Neuronal stem cell (in vitro differentiated cells): ENCODE measurements around the gene OR13D1. TPM values are rescaled to one million over a fixed set of nuclear protein-coding genes. Genes with fewer than 3 reads are reported as not detected.

Experiments
- DNase-seq: peaks from one replicate; pipeline ENCODE4 v3.0.0-alpha.2; 2013; ENCODE audit warnings: low spot score
- H2AFZ ChIP-seq: one replicate; pipeline ENCODE4 v1.6.1; 2013; ENCODE audit warnings: mild to moderate bottlenecking, low read length, inconsistent platforms
- H2AK5ac ChIP-seq: 2 replicates; pipeline ENCODE4 v1.6.1; 2013; ENCODE audit warnings: low read depth, mild to moderate bottlenecking, inconsistent platforms, low read length, moderate library complexity, mixed read lengths
- H2BK120ac ChIP-seq: 2 replicates; pipeline ENCODE4 v1.6.1; 2013; ENCODE audit warnings: low read depth, mild to moderate bottlenecking, inconsistent platforms, low read length, moderate library complexity, mixed read lengths
- H2BK12ac ChIP-seq: one replicate; pipeline ENCODE4 v1.6.1; 2013; ENCODE audit warnings: low read length, inconsistent platforms
- H2BK15ac ChIP-seq: 2 replicates; pipeline ENCODE4 v1.6.1; 2013; ENCODE audit warnings: mild to moderate bottlenecking, low read length, inconsistent platforms, mixed read lengths
- H2BK5ac ChIP-seq: one replicate; pipeline ENCODE4 v1.6.1; 2013; ENCODE audit warnings: inconsistent platforms, mild to moderate bottlenecking, low read length, moderate library complexity
- H3K14ac ChIP-seq: one replicate; pipeline ENCODE4 v1.6.1; 2013; ENCODE audit warnings: low read length, inconsistent platforms
- H3K18ac ChIP-seq: 2 replicates; pipeline ENCODE4 v1.6.1; 2013; ENCODE audit warnings: low read length, inconsistent platforms
- H3K23ac ChIP-seq: 2 replicates; pipeline ENCODE4 v1.6.1; 2013; ENCODE audit warnings: low read depth, mild to moderate bottlenecking, mixed read lengths, low read length, inconsistent platforms; ENCODE audit not compliant: poor library complexity
- H3K27ac ChIP-seq: replicated peaks from 3 replicates; pipeline ENCODE4 v1.5.1; 2013; ENCODE audit warnings: low read length, inconsistent platforms
- H3K27me3 ChIP-seq, 3 experiments: 2 replicates each; pipeline ENCODE4 v1.6.1; 2013; ENCODE audit warnings: low read length in 3 of 3, mild to moderate bottlenecking in 2 of 3, inconsistent platforms in 1 of 3, low read depth in 1 of 3, mixed read lengths in 1 of 3, moderate library complexity in 1 of 3; ENCODE audit not compliant: control insufficient read depth in 3 of 3, insufficient read depth in 3 of 3
- H3K36me3 ChIP-seq, 2 donors: replicated peaks in 1 of 2; 2 replicates each; pipeline ENCODE4 v1.6.1; 2013; ENCODE audit warnings: low read length in 2 of 2; ENCODE audit not compliant: control insufficient read depth in 2 of 2, insufficient read depth in 2 of 2
- H3K4ac ChIP-seq: 2 replicates; pipeline ENCODE4 v1.6.1; 2013; ENCODE audit warnings: inconsistent platforms, mild to moderate bottlenecking, low read length, moderate library complexity
- H3K4me1 ChIP-seq, 2 donors: 1 replicate in 1 of 2; 2 replicates in 1 of 2; pipeline ENCODE4 v1.6.1; 2013; ENCODE audit warnings: low read length in 2 of 2, low read depth in 1 of 2; ENCODE audit not compliant: control insufficient read depth in 2 of 2, insufficient read depth in 1 of 2
- H3K4me2 ChIP-seq: one replicate; pipeline ENCODE4 v1.6.1; 2013; ENCODE audit warnings: mild to moderate bottlenecking, low read length, inconsistent platforms; ENCODE audit not compliant: insufficient read depth, poor library complexity, severe bottlenecking
- H3K4me3 ChIP-seq, 2 donors: 2 replicates each; pipeline ENCODE4 v1.5.1; 2013; ENCODE audit warnings: low read length in 2 of 2, mild to moderate bottlenecking in 2 of 2, inconsistent platforms in 1 of 2, moderate library complexity in 1 of 2
- H3K79me1 ChIP-seq: one replicate; pipeline ENCODE4 v1.6.1; 2013; ENCODE audit warnings: low read depth, mild to moderate bottlenecking, inconsistent platforms, low read length, moderate library complexity
- H3K9ac ChIP-seq: one replicate; pipeline ENCODE4 v1.6.1; 2013; ENCODE audit warnings: mild to moderate bottlenecking, low read depth, low read length, inconsistent platforms; ENCODE audit not compliant: poor library complexity
- H3K9me3 ChIP-seq, 2 donors: replicated peaks in 1 of 2; 2 replicates each; pipeline versions ENCODE3 to v1.6.1; 2013; ENCODE audit warnings: low read length in 2 of 2, mild to moderate bottlenecking in 2 of 2, inconsistent platforms in 1 of 2, low read depth in 1 of 2, mixed read lengths in 1 of 2, moderate library complexity in 1 of 2; ENCODE audit not compliant: control insufficient read depth in 2 of 2, insufficient read depth in 1 of 2
- H4K8ac ChIP-seq: one replicate; pipeline ENCODE4 v1.6.1; 2013; ENCODE audit warnings: low read depth, mild to moderate bottlenecking, inconsistent platforms, low read length, moderate library complexity
- H4K91ac ChIP-seq: one replicate; pipeline ENCODE4 v1.6.1; 2013; ENCODE audit warnings: low read length, low read depth, mild to moderate bottlenecking, inconsistent platforms; ENCODE audit not compliant: poor library complexity
- WGBS, 2 donors: extraction: QIAGEN DNeasy Blood & Tissue Kit; methylation state at CpG; one replicate each; pipeline ENCODE4 v1.1.7; 2013; ENCODE audit warnings: missing lambda C conversion rate in 2 of 2, mixed read lengths in 1 of 2; ENCODE audit not compliant: insufficient read length in 2 of 2, insufficient replicate concordance in 1 of 2; ENCODE audit errors: extremely low coverage in 2 of 2; 5-methylcytosine and 5-hydroxymethylcytosine counted together
- polyA plus RNA-seq, 2 experiments: library from polyadenylated mRNA; stranded (reverse); fragments of 200-250 nt; gene quantifications; one replicate each; pipeline ENCODE4 v1.2.3, GENCODE V29; 2013

OR13D1 gene
- not detected for polyA plus RNA-seq (2013, experiment 1 of 2)
- not detected for polyA plus RNA-seq (2013, experiment 2 of 2)

GRCh38 chr9:104694218-104694617 is at the start of gene OR13D1:
OR13D1 (plus strand) TSS chr9:104694518; CDS start chr9:104694518, 0 bp downstream.
- H2AFZ ChIP-seq: no peak within 1 kb of the TSS

GRCh38 chr9:104658496-104659195 is 35.7 kb upstream of the OR13D1 start:
- Histone ChIP-seq H3K9ac (no peak overlapping the region), H3K79me1 (no peaks in the 10 kb centered on the region), H3K4ac (no peak overlapping the region), H2BK5ac (no peak overlapping the region), H4K8ac (no peak overlapping the region), H2BK15ac (no peak overlapping the region), H3K27me3 (no peaks in the 10 kb centered on the region), H4K91ac (no peak overlapping the region), H3K27ac (no peak overlapping the region), H2AFZ (no peak overlapping the region), H3K14ac (no peak overlapping the region), H3K9me3 (peaks cover 0 to 2% of the 10 kb centered on the region in 2 donors), H3K18ac (no peak overlapping the region), H2BK120ac (no peak overlapping the region), H2AK5ac (no peak overlapping the region), H3K36me3 (no peaks in the 10 kb centered on the region), H3K4me1 (peaks cover 0 to 6% of the 10 kb centered on the region in 2 donors), H3K4me3 (no peak overlapping the region), H3K4me2 (no peak overlapping the region), H2BK12ac (no peak overlapping the region), H3K23ac (no peak overlapping the region)
- no peak for DNase-seq
- no CpG with 5 or more reads among the region's 2 CpGs for WGBS, 2 donors

More at GRCh38 chr9:104694218-104694617, at the start of gene OR13D1:
- Histone ChIP-seq H3K18ac (no peak within 1 kb of the TSS), H3K14ac (no peak within 1 kb of the TSS), H2BK15ac (no peak within 1 kb of the TSS), H3K23ac (no peak within 1 kb of the TSS), H2BK120ac (no peak within 1 kb of the TSS), H2BK5ac (no peak within 1 kb of the TSS), H3K9ac (no peak within 1 kb of the TSS), H2AK5ac (no peak within 1 kb of the TSS), H3K4me2 (no peak within 1 kb of the TSS), H3K4me3 (no peak within 1 kb of the TSS), H4K8ac (no peak within 1 kb of the TSS), H3K36me3 (peaks cover 0 to 2% of the 10 kb centered on the region in 2 donors), H4K91ac (no peak within 1 kb of the TSS), H3K79me1 (no peaks in the 10 kb centered on the region), H3K27ac (no peak within 1 kb of the TSS), H3K27me3 (no peaks in the 10 kb centered on the region), H3K4ac (no peak within 1 kb of the TSS), H3K4me1 (peaks cover 0 to 2% of the 10 kb centered on the region in 2 donors), H2BK12ac (no peak within 1 kb of the TSS), H3K9me3 (no peaks in the 10 kb centered on the region)
- DNase-seq: no peak
- no CpG with 5 or more reads among the region's 1 CpG for WGBS, 2 donors

- Histone ChIP-seq H3K79me1 (no peaks in the 10 kb centered on the region), H2BK5ac (no peak overlapping the region), H3K4me2 (no peak overlapping the region), H3K4ac (no peak overlapping the region), H2BK120ac (no peak overlapping the region), H3K9ac (no peak overlapping the region), H2AK5ac (no peak overlapping the region), H2BK12ac (no peak overlapping the region), H3K4me3 (no peak overlapping the region), H4K91ac (no peak overlapping the region), H2AFZ (no peak overlapping the region), H3K27ac (no peak overlapping the region), H2BK15ac (no peak overlapping the region), H4K8ac (no peak overlapping the region), H3K36me3 (no peaks in the 10 kb centered on the region), H3K14ac (no peak overlapping the region), H3K18ac (no peak overlapping the region), H3K23ac (no peak overlapping the region), H3K9me3 (no peaks in the 10 kb centered on the region), H3K4me1 (no peaks in the 10 kb centered on the region), H3K27me3 (no peaks in the 10 kb centered on the region)
- no peak for DNase-seq
- WGBS, 2 donors: no CpG with 5 or more reads among the region's 2 CpGs
Observed at GRCh38 chr9:104675611-104676010, 18.7 kb upstream of the OR13D1 start.

- Histone ChIP-seq H2AK5ac (no peak overlapping the region), H4K91ac (no peak overlapping the region), H2BK12ac (no peak overlapping the region), H3K27me3 (no peaks in the 10 kb centered on the region), H3K4me3 (no peak overlapping the region), H3K9ac (no peak overlapping the region), H3K4me2 (no peak overlapping the region), H3K79me1 (no peaks in the 10 kb centered on the region), H3K27ac (no peak overlapping the region), H3K4me1 (no peaks in the 10 kb centered on the region), H3K18ac (no peak overlapping the region), H2BK5ac (no peak overlapping the region), H3K9me3 (no peaks in the 10 kb centered on the region), H4K8ac (no peak overlapping the region), H2BK15ac (no peak overlapping the region), H3K23ac (no peak overlapping the region), H3K4ac (no peak overlapping the region), H2BK120ac (no peak overlapping the region), H3K36me3 (no peaks in the 10 kb centered on the region), H2AFZ (no peak overlapping the region), H3K14ac (no peak overlapping the region)
- WGBS, 2 donors: no CpG with 5 or more reads among the region's 3 CpGs
- DNase-seq: peak; percentile 38
Observed at GRCh38 chr9:104682642-104683041, 11.7 kb upstream of the OR13D1 start.
